Measurements from ENCODE around the gene AIF1L.

DNA sequence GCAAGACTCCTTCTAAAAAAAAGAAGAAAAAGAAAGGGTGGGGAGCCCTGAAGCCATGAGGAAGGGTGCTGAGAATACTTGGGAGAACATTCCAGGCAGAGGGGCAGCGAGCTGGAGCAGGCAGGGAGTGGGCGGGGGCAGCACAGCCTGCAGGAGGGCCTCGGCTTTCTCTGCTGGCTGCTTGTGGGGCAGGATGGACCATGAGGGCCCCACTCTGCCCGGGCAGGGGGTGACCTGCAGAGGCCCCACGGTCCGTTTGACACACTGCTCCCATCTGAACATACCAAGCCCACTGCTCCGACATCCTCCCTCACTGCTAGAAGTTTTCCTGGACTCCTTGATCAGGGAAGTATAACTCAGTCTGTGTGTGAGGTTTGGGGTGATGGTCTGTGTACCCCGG lies 17.3 kb downstream of the AIF1L start:
- TF ChIP-seq, protein P1, sequence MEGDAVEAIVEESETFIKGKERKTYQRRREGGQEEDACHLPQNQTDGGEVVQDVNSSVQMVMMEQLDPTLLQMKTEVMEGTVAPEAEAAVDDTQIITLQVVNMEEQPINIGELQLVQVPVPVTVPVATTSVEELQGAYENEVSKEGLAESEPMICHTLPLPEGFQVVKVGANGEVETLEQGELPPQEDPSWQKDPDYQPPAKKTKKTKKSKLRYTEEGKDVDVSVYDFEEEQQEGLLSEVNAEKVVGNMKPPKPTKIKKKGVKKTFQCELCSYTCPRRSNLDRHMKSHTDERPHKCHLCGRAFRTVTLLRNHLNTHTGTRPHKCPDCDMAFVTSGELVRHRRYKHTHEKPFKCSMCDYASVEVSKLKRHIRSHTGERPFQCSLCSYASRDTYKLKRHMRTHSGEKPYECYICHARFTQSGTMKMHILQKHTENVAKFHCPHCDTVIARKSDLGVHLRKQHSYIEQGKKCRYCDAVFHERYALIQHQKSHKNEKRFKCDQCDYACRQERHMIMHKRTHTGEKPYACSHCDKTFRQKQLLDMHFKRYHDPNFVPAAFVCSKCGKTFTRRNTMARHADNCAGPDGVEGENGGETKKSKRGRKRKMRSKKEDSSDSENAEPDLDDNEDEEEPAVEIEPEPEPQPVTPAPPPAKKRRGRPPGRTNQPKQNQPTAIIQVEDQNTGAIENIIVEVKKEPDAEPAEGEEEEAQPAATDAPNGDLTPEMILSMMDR (conservative IDR thresholded peaks at IDR 0.05 in 1 of 2, IDR thresholded peaks at IDR 0.05 in 1 of 2; ENCODE audit: low read depth in 1 of 2, low read length in 2 of 2), result no peak
- no peak for TF ChIP-seq EZH2 (IDR thresholded peaks at IDR 0.05; ENCODE audit: low read length, missing control alignments)

Measured in fibroblast of lung (primary cell).